Measurements from ENCODE around the gene SEPTIN10. TPM values are rescaled to one million over a fixed set of nuclear protein-coding genes. Genes with fewer than 3 reads are reported as not detected.
"Not testable (repeated sequence)": the region's sequence is repeated elsewhere in the genome, so short reads cannot be mapped to it uniquely, and the experiment has no call there.

SEPTIN10 gene
- total and polyA plus RNA-seq, 9 donors, result 48.9 to 93.8 (median 74.8) TPM

- intact Hi-C loops (cut with DNase I), result no loop called here
- Histone ChIP-seq H3K27me3 (no peaks in the 10 kb centered on the region), H3K36me3 (no peaks in the 10 kb centered on the region), H3K4me1 (ENCODE audit: insufficient read depth) (peaks cover 6% of the 10 kb centered on the region), H3K27ac (no peak overlapping the region), H3K9me3 (no peaks in the 10 kb centered on the region), H3K4me3 (no peak overlapping the region)
- TF ChIP-seq CTCF (IDR thresholded peaks at IDR 0.05) (no peak), POLR2A (IDR thresholded peaks at IDR 0.05) (no peak), EP300 (IDR thresholded peaks at IDR 0.05) (no peak)
- 30 to 49% (median 37%) methylated on average over 8 of the region's 8 CpGs for WGBS, 3 donors
- no peak for DNase-seq
These were observed 75.2 kb downstream of the SEPTIN10 start for GRCh38 chr2:109538546-109538945.

GRCh38 chr2:109537565-109538222, 76.1 kb downstream of the SEPTIN10 start:
- no peak for DNase-seq
- Histone ChIP-seq H3K4me1 (ENCODE audit: insufficient read depth) (peaks cover 6% of the 10 kb centered on the region), H3K27ac (no peak overlapping the region), H3K4me3 (no peak overlapping the region), H3K27me3 (no peaks in the 10 kb centered on the region), H3K9me3 (no peaks in the 10 kb centered on the region), H3K36me3 (no peaks in the 10 kb centered on the region)
- intact Hi-C loops (cut with DNase I), result no loop called here
- no peak for TF ChIP-seq CTCF (IDR thresholded peaks at IDR 0.05)
- TF ChIP-seq POLR2A (IDR thresholded peaks at IDR 0.05), result no peak
- TF ChIP-seq EP300 (IDR thresholded peaks at IDR 0.05), result no peak
- 77 to 80% (median 78%) methylated on average over 10 of the region's 10 CpGs for WGBS, 3 donors

- H3K9me3 ChIP-seq; H3K4me3 ChIP-seq; H3K27me3 ChIP-seq; H3K27ac ChIP-seq; H3K36me3 ChIP-seq; H3K4me1 ChIP-seq (ENCODE audit: insufficient read depth); intact Hi-C loops (cut with DNase I); DNase-seq: not testable (repeated sequence)
- 38 to 50% (median 45%) methylated on average over 3 of the region's 3 CpGs for WGBS, 3 donors
These were observed 77.2 kb downstream of the SEPTIN10 start for GRCh38 chr2:109536556-109536955.

GRCh38 chr2:109535217-109535946, 78.4 kb downstream of the SEPTIN10 start:
- Histone ChIP-seq H3K4me1 (ENCODE audit: insufficient read depth) (peaks cover 6% of the 10 kb centered on the region), H3K4me3 (no peak overlapping the region), H3K36me3 (no peaks in the 10 kb centered on the region), H3K27me3 (no peaks in the 10 kb centered on the region), H3K9me3 (no peaks in the 10 kb centered on the region), H3K27ac (no peak overlapping the region)
- DNase-seq, result peak in 1 of 5 donors; percentile 3
- intact Hi-C loops (cut with DNase I), result no loop called here
- WGBS, 3 donors, result 51 to 68% (median 54%) methylated on average over 6 of the region's 6 CpGs
- TF ChIP-seq EP300 (IDR thresholded peaks at IDR 0.05), result no peak
- no peak for TF ChIP-seq POLR2A (IDR thresholded peaks at IDR 0.05)

- Histone ChIP-seq H3K4me3 (no peak overlapping the region), H3K36me3 (no peaks in the 10 kb centered on the region), H3K27me3 (no peaks in the 10 kb centered on the region), H3K27ac (no peak overlapping the region), H3K9me3 (no peaks in the 10 kb centered on the region), H3K4me1 (ENCODE audit: insufficient read depth) (peaks cover 9% of the 10 kb centered on the region)
- DNase-seq, result peak in 1 of 5 donors; percentile 2
- WGBS, 3 donors, result 82 to 84% (median 82%) methylated on average over 7 of the region's 7 CpGs
- TF ChIP-seq CTCF (IDR thresholded peaks at IDR 0.05) (no peak), EP300 (IDR thresholded peaks at IDR 0.05) (no peak)
- intact Hi-C loops (cut with DNase I), result no loop called here
These were observed 79.9 kb downstream of the SEPTIN10 start for GRCh38 chr2:109533823-109534222.

Data from ovary (tissue), 9 donors.